Measurements from ENCODE around the gene POC1A. TPM values are rescaled to one million over a fixed set of nuclear protein-coding genes. Genes with fewer than 3 reads are reported as not detected.

Gene POC1A
- total RNA-seq, 1 donor from 2014 or later, result 1.2 TPM

GRCh38 chr3:52028572-52028971 lies 125.7 kb downstream of the POC1A start:
- Histone ChIP-seq H3K9me3 (replicated peaks) (no peaks in the 10 kb centered on the region), H3K27ac (replicated peaks) (peak overlapping the region; percentile 92), H3K4me3 (no peak overlapping the region), H3K36me3 (no peaks in the 10 kb centered on the region), H3K4me1 (peaks cover 74% of the 10 kb centered on the region), H3K27me3 (ENCODE audit: low read depth) (no peaks in the 10 kb centered on the region)
- TF ChIP-seq, protein P1, sequence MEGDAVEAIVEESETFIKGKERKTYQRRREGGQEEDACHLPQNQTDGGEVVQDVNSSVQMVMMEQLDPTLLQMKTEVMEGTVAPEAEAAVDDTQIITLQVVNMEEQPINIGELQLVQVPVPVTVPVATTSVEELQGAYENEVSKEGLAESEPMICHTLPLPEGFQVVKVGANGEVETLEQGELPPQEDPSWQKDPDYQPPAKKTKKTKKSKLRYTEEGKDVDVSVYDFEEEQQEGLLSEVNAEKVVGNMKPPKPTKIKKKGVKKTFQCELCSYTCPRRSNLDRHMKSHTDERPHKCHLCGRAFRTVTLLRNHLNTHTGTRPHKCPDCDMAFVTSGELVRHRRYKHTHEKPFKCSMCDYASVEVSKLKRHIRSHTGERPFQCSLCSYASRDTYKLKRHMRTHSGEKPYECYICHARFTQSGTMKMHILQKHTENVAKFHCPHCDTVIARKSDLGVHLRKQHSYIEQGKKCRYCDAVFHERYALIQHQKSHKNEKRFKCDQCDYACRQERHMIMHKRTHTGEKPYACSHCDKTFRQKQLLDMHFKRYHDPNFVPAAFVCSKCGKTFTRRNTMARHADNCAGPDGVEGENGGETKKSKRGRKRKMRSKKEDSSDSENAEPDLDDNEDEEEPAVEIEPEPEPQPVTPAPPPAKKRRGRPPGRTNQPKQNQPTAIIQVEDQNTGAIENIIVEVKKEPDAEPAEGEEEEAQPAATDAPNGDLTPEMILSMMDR (IDR thresholded peaks at IDR 0.05; ENCODE audit: borderline replicate concordance), result no peak
- peak; percentile 84 for DNase-seq
- intact Hi-C loops (cut with micrococcal nuclease), result no loop called here

DNA sequence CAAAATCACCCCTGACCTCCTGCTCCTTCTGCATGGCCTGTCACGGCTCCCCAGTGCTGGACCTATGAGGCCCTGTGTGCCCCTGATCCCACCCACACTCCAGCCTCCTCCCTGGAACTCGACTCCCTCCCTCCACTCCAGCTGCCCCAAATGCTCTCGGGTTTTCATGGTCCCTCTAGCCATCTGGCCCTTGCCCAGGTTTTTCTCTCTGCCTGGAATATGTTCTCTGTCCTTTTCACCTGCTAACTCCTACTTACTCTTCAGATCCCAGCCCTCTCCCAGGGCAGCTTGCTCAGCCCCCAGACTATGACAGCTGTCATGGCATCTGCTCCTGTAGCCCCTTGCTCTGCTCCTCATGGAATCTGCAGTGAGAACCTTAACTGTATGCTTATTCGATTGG lies 128.2 kb downstream of the POC1A start:
- H3K27ac ChIP-seq (replicated peaks), result peak overlapping the region; percentile 92
- H3K4me3 ChIP-seq, result peak overlapping the region; percentile 65
- H3K36me3 ChIP-seq, result no peaks in the 10 kb centered on the region
- intact Hi-C loops (cut with micrococcal nuclease), result no loop called here
- no peaks in the 10 kb centered on the region for H3K9me3 ChIP-seq (replicated peaks)
- H3K27me3 ChIP-seq (ENCODE audit: low read depth), result no peaks in the 10 kb centered on the region
- TF ChIP-seq, protein P1 (IDR thresholded peaks at IDR 0.05; ENCODE audit: borderline replicate concordance), result no peak
- no peak for DNase-seq
- H3K4me1 ChIP-seq, result peaks cover 86% of the 10 kb centered on the region

GRCh38 chr3:52025453-52025852 lies 128.8 kb downstream of the POC1A start:
- intact Hi-C loops (cut with micrococcal nuclease), result no loop called here
- no peak for DNase-seq
- no peaks in the 10 kb centered on the region for H3K27me3 ChIP-seq (ENCODE audit: low read depth)
- peak overlapping the region; percentile 65 for H3K4me3 ChIP-seq
- H3K9me3 ChIP-seq (replicated peaks), result no peaks in the 10 kb centered on the region
- TF ChIP-seq, protein P1 (IDR thresholded peaks at IDR 0.05; ENCODE audit: borderline replicate concordance), result no peak
- peak overlapping the region; percentile 92 for H3K27ac ChIP-seq (replicated peaks)
- H3K36me3 ChIP-seq, result no peaks in the 10 kb centered on the region
- peaks cover 92% of the 10 kb centered on the region for H3K4me1 ChIP-seq

Other genes with a start within 250 kb of the POC1A start
- gene RRP9, start 212.5 kb downstream of the POC1A start, total RNA-seq, result 8.6 TPM
- 14.3 TPM for gene PARP3, start 212.1 kb downstream of the POC1A start, total RNA-seq
- 0.16 TPM for gene GPR62, start 199.0 kb downstream of the POC1A start, total RNA-seq
- 73.0 TPM for gene PCBP4, start 187.0 kb downstream of the POC1A start, total RNA-seq
- gene ABHD14B, start 180.4 kb downstream of the POC1A start, total RNA-seq, result 14.6 TPM
- gene ABHD14A, start 179.4 kb downstream of the POC1A start, total RNA-seq, result 25.8 TPM
- gene ACY1, start 170.9 kb downstream of the POC1A start, total RNA-seq, result 20.2 TPM
- gene RPL29, start 158.5 kb downstream of the POC1A start, total RNA-seq, result 621 TPM
- gene DUSP7, start 97.9 kb downstream of the POC1A start, total RNA-seq, result 23.1 TPM
- 180 TPM for gene ALAS1, start 43.7 kb upstream of the POC1A start, total RNA-seq
- gene TLR9, start 71.2 kb upstream of the POC1A start, total RNA-seq, result 0.66 TPM
- 115 TPM for gene TWF2, start 84.7 kb upstream of the POC1A start, total RNA-seq
- 9.2 TPM for gene PPM1M, start 91.3 kb upstream of the POC1A start, total RNA-seq
- 61.6 TPM for gene WDR82, start 124.2 kb upstream of the POC1A start, total RNA-seq
- gene GLYCTK, start 133.4 kb upstream of the POC1A start, total RNA-seq, result 4.0 TPM
- 2.2 TPM for gene DNAH1, start 161.9 kb upstream of the POC1A start, total RNA-seq

Data from left ventricle myocardium inferior (tissue), 1 donor.